ENCODE results near the gene CCDC88B.

CCDC88B gene

GRCh38 chr11:64295760-64296159 lies 44.2 kb upstream of the CCDC88B start:
- no peaks in the 10 kb centered on the region for H4K20me1 ChIP-seq (ENCODE audit: insufficient read depth, low read length, poor library complexity, severe bottlenecking)
- H3K9ac ChIP-seq (ENCODE audit: low read depth, low read length, poor library complexity, severe bottlenecking) = no peak overlapping the region
- peaks cover 4% of the 10 kb centered on the region for H3K4me1 ChIP-seq (ENCODE audit: insufficient read depth, low read length, poor library complexity, severe bottlenecking)
- H2AFZ ChIP-seq (ENCODE audit: low read length) = no peak overlapping the region
- no peaks in the 10 kb centered on the region for H3K9me3 ChIP-seq (ENCODE audit: insufficient read depth, low read depth, low read length)
- no peaks in the 10 kb centered on the region for H3K36me3 ChIP-seq (ENCODE audit: insufficient read depth, low read length)
- TF ChIP-seq EZH2phosphoT487 (IDR thresholded peaks at IDR 0.05; ENCODE audit: borderline replicate concordance) = no peak
- TF ChIP-seq, protein P1, sequence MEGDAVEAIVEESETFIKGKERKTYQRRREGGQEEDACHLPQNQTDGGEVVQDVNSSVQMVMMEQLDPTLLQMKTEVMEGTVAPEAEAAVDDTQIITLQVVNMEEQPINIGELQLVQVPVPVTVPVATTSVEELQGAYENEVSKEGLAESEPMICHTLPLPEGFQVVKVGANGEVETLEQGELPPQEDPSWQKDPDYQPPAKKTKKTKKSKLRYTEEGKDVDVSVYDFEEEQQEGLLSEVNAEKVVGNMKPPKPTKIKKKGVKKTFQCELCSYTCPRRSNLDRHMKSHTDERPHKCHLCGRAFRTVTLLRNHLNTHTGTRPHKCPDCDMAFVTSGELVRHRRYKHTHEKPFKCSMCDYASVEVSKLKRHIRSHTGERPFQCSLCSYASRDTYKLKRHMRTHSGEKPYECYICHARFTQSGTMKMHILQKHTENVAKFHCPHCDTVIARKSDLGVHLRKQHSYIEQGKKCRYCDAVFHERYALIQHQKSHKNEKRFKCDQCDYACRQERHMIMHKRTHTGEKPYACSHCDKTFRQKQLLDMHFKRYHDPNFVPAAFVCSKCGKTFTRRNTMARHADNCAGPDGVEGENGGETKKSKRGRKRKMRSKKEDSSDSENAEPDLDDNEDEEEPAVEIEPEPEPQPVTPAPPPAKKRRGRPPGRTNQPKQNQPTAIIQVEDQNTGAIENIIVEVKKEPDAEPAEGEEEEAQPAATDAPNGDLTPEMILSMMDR (conservative IDR thresholded peaks at IDR 0.05; ENCODE audit: low read length) = no peak
- no peak overlapping the region for H3K4me3 ChIP-seq (ENCODE audit: low read length, poor library complexity, severe bottlenecking)
- no peak overlapping the region for H3K4me2 ChIP-seq (ENCODE audit: low read depth, low read length, poor library complexity, severe bottlenecking)
- H3K27me3 ChIP-seq (ENCODE audit: insufficient read depth, low read length, poor library complexity, severe bottlenecking) = peaks cover 5% of the 10 kb centered on the region
- no peaks in the 10 kb centered on the region for H3K79me2 ChIP-seq (ENCODE audit: insufficient read depth, low read length)
- H3K9me2 ChIP-seq (replicated peaks; ENCODE audit: low read depth, low read length) = no peaks in the 10 kb centered on the region
- H3F3A ChIP-seq (ENCODE audit: low read depth) = no peaks in the 10 kb centered on the region

DNA sequence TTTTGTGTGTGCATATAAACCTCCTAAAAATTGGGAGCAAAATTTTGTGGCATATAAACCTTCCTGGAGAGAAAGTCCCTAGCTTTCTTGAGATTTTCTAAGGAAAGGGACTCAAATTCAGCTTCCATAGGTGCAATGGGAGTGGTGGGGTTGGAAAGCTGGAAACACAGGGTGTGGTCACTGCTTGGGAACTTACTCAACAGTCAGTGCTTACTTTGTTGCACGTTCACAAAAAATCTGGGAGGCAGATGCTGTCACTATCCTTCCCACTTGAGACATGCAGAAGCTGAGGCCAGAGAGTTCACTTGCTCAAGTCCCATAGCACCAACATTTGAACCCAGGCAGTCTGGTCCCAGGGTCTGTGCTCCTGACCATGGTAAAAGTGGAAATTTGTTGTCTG lies 43.8 kb upstream of the CCDC88B start:
- TF ChIP-seq, protein P1 (conservative IDR thresholded peaks at IDR 0.05; ENCODE audit: low read length) = no peak
- no peak for TF ChIP-seq EZH2phosphoT487 (IDR thresholded peaks at IDR 0.05; ENCODE audit: borderline replicate concordance)
- H3K4me1 ChIP-seq (ENCODE audit: insufficient read depth, low read length, poor library complexity, severe bottlenecking) = peaks cover 6% of the 10 kb centered on the region
- no peak overlapping the region for H3K9ac ChIP-seq (ENCODE audit: low read depth, low read length, poor library complexity, severe bottlenecking)
- peaks cover 5% of the 10 kb centered on the region for H3K27me3 ChIP-seq (ENCODE audit: insufficient read depth, low read length, poor library complexity, severe bottlenecking)
- H2AFZ ChIP-seq (ENCODE audit: low read length) = no peak overlapping the region
- no peaks in the 10 kb centered on the region for H3K36me3 ChIP-seq (ENCODE audit: insufficient read depth, low read length)
- H3K9me2 ChIP-seq (replicated peaks; ENCODE audit: low read depth, low read length) = no peaks in the 10 kb centered on the region
- H3K4me3 ChIP-seq (ENCODE audit: low read length, poor library complexity, severe bottlenecking) = no peak overlapping the region
- no peaks in the 10 kb centered on the region for H3K9me3 ChIP-seq (ENCODE audit: insufficient read depth, low read depth, low read length)
- H3K4me2 ChIP-seq (ENCODE audit: low read depth, low read length, poor library complexity, severe bottlenecking) = no peak overlapping the region
- H4K20me1 ChIP-seq (ENCODE audit: insufficient read depth, low read length, poor library complexity, severe bottlenecking) = no peaks in the 10 kb centered on the region
- no peaks in the 10 kb centered on the region for H3F3A ChIP-seq (ENCODE audit: low read depth)
- H3K79me2 ChIP-seq (ENCODE audit: insufficient read depth, low read length) = no peaks in the 10 kb centered on the region

GRCh38 chr11:64296830-64297698 lies 42.9 kb upstream of the CCDC88B start:
- Histone ChIP-seq H3K9me3 (ENCODE audit: insufficient read depth, low read depth, low read length) (no peaks in the 10 kb centered on the region), H2AFZ (ENCODE audit: low read length) (no peak overlapping the region), H3K9ac (ENCODE audit: low read depth, low read length, poor library complexity, severe bottlenecking) (no peak overlapping the region), H3K27me3 (ENCODE audit: insufficient read depth, low read length, poor library complexity, severe bottlenecking) (peaks cover 5% of the 10 kb centered on the region), H3K4me3 (ENCODE audit: low read length, poor library complexity, severe bottlenecking) (no peak overlapping the region), H4K20me1 (ENCODE audit: insufficient read depth, low read length, poor library complexity, severe bottlenecking) (no peaks in the 10 kb centered on the region), H3K4me2 (ENCODE audit: low read depth, low read length, poor library complexity, severe bottlenecking) (no peak overlapping the region), H3F3A (ENCODE audit: low read depth) (no peaks in the 10 kb centered on the region), H3K9me2 (replicated peaks; ENCODE audit: low read depth, low read length) (no peaks in the 10 kb centered on the region), H3K36me3 (ENCODE audit: insufficient read depth, low read length) (no peaks in the 10 kb centered on the region), H3K4me1 (ENCODE audit: insufficient read depth, low read length, poor library complexity, severe bottlenecking) (peaks cover 6% of the 10 kb centered on the region), H3K79me2 (ENCODE audit: insufficient read depth, low read length) (no peaks in the 10 kb centered on the region)
- TF ChIP-seq, protein P1 (conservative IDR thresholded peaks at IDR 0.05; ENCODE audit: low read length) = no peak
- TF ChIP-seq EZH2phosphoT487 (IDR thresholded peaks at IDR 0.05; ENCODE audit: borderline replicate concordance) = no peak
